Body of pancreas (tissue), 4 donors: ENCODE measurements around the gene ABHD12B.

Experiments used
- CTCF ChIP-seq, 7 experiments: fragments of 450-650 bp in 4 of 7; fragments of 200-600 bp in 3 of 7; sonication (generic) in 3 of 7; IDR thresholded peaks; one replicate each; pipeline ENCODE4 v1.5.1; 2016 to 2019; ENCODE audit warnings: antibody characterized with exemption in 7 of 7
- POLR2A ChIP-seq, 3 donors: fragments of 450-650 bp; IDR thresholded peaks; one replicate each; pipeline ENCODE4 v1.6.1; 2016; ENCODE audit warnings: antibody characterized with exemption in 3 of 3, mild to moderate bottlenecking in 2 of 3

- TF ChIP-seq CTCF (IDR thresholded peaks at IDR 0.05) (no peak), POLR2A (IDR thresholded peaks at IDR 0.05) (peak in 2 of 3 donors; percentile 33 to 39)
Observed at GRCh38 chr14:50830932-50831725, 40.7 kb upstream of the ABHD12B start, which contains the start of gene NIN.
